HG03159 (cell line): ENCODE measurements around the gene TNFRSF8.
"Not testable (repeated sequence)": the region's sequence is repeated elsewhere in the genome, so short reads cannot be mapped to it uniquely, and the experiment has no call there.

Experiments
- ATAC-seq: cut with Tn5 transposase; IDR thresholded peaks from one replicate; pipeline ENCODE4 v1.9.1; 2021; ENCODE audit warnings: mild to moderate bottlenecking, moderate library complexity; ENCODE audit not compliant: unreplicated experiment

The TNFRSF8 gene

GRCh38 chr1:12038356-12039163 is 24.5 kb upstream of the TNFRSF8 start:
- ATAC-seq: no peak

GRCh38 chr1:12039164-12039525 is 24.0 kb upstream of the TNFRSF8 start:
- no peak for ATAC-seq

- ATAC-seq: peak; percentile 41
Observed at GRCh38 chr1:12039824-12040456, 23.2 kb upstream of the TNFRSF8 start.

GRCh38 chr1:12040457-12041051 is 22.5 kb upstream of the TNFRSF8 start:
- ATAC-seq: peak; percentile 72

GRCh38 chr1:12044187-12044877 is 18.8 kb upstream of the TNFRSF8 start:
- ATAC-seq: not testable (repeated sequence)

- ATAC-seq: no peak
Observed at GRCh38 chr1:12046749-12047119, 16.4 kb upstream of the TNFRSF8 start.

GRCh38 chr1:12047120-12047876 is 15.8 kb upstream of the TNFRSF8 start:
- ATAC-seq: peak; percentile 42

GRCh38 chr1:12048372-12048771 is 14.7 kb upstream of the TNFRSF8 start:
- ATAC-seq: no peak

- no peak for ATAC-seq
Observed at GRCh38 chr1:12049616-12050015, 13.5 kb upstream of the TNFRSF8 start.

GRCh38 chr1:12051361-12051760 is 11.7 kb upstream of the TNFRSF8 start:
- ATAC-seq: no peak

GRCh38 chr1:12052008-12052573 is 11.0 kb upstream of the TNFRSF8 start:
- peak; percentile 67 for ATAC-seq

GRCh38 chr1:12052997-12053686 is 10.0 kb upstream of the TNFRSF8 start:
- ATAC-seq: no peak

GRCh38 chr1:12053752-12054548 is 9.2 kb upstream of the TNFRSF8 start:
- ATAC-seq: no peak

GRCh38 chr1:12055259-12055658 is 7.8 kb upstream of the TNFRSF8 start:
- ATAC-seq: no peak

- ATAC-seq: no peak
Observed at GRCh38 chr1:12056331-12056841, 6.7 kb upstream of the TNFRSF8 start.

GRCh38 chr1:12057382-12057781 is 5.7 kb upstream of the TNFRSF8 start:
- ATAC-seq: no peak

GRCh38 chr1:12057940-12058687 is 5.0 kb upstream of the TNFRSF8 start:
- ATAC-seq: no peak

- ATAC-seq: no peak
Observed at GRCh38 chr1:12059226-12059625, 3.9 kb upstream of the TNFRSF8 start.
